ENCODE measurements around the gene TRIO.

The TRIO gene

DNA sequence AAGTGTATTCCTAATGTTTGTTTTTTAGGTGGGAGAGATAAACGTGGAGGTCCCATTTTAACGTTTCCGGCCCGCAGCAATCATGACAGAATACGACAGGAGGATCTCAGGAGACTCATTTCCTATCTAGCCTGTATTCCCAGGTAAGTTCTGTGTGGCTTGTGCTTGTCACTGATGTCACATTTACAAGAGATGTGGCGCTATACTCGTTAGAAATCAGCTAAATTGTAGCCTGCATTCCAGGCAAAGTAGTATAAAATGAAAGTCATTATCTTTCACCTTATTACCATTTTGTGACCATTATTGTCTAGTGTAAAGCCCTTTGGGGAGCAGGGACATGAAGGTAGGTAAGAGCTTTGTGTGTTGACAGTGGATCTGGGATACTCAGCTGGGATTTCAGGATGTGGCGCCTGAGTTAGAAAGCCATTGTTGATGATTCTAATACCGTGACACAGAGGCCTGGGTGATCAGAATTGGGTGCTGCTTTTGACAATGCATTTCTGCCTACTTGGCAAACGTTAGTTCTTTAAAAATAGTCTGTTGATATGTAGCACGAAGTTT lies 137.2 kb downstream of the TRIO start:
- H3K27me3 ChIP-seq (ENCODE audit: control insufficient read depth, insufficient read depth, low read length): no peaks in the 10 kb centered on the region
- no peak overlapping the region for H3K4me3 ChIP-seq (ENCODE audit: low read length)
- H3K9ac ChIP-seq (ENCODE audit: low read length): no peak overlapping the region
- no peaks in the 10 kb centered on the region for H3K4me1 ChIP-seq (ENCODE audit: control insufficient read depth, insufficient read depth, low read length)
- no peaks in the 10 kb centered on the region for H3K36me3 ChIP-seq (ENCODE audit: control insufficient read depth, insufficient read depth, low read length)
- H3K9me3 ChIP-seq (ENCODE audit: control insufficient read depth, low read length): no peaks in the 10 kb centered on the region

DNA sequence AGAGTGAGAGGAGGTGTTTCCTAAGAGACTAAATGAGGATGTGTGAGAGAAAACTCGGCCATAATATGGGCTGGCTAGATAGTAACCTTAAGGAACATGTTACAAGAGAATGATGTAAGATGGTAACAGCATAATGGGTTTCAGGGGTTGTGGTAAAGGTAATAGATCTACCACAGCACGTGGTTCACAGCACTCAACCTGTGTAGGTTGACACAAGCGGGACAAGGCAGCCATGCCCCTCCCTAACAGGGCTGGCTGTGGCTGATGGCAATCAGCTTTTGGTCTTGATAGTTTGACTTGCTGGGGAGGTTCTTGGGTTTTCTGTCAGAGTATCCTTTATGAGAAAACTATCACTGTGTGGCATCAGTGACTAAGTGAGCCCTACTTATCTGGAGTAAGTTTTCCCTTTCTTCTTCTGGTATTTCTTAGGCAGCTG lies 138.6 kb downstream of the TRIO start:
- H3K4me3 ChIP-seq (ENCODE audit: low read length): no peak overlapping the region
- no peak overlapping the region for H3K9ac ChIP-seq (ENCODE audit: low read length)
- H3K27me3 ChIP-seq (ENCODE audit: control insufficient read depth, insufficient read depth, low read length): no peaks in the 10 kb centered on the region
- H3K9me3 ChIP-seq (ENCODE audit: control insufficient read depth, low read length): no peaks in the 10 kb centered on the region
- no peaks in the 10 kb centered on the region for H3K4me1 ChIP-seq (ENCODE audit: control insufficient read depth, insufficient read depth, low read length)
- no peaks in the 10 kb centered on the region for H3K36me3 ChIP-seq (ENCODE audit: control insufficient read depth, insufficient read depth, low read length)

DNA sequence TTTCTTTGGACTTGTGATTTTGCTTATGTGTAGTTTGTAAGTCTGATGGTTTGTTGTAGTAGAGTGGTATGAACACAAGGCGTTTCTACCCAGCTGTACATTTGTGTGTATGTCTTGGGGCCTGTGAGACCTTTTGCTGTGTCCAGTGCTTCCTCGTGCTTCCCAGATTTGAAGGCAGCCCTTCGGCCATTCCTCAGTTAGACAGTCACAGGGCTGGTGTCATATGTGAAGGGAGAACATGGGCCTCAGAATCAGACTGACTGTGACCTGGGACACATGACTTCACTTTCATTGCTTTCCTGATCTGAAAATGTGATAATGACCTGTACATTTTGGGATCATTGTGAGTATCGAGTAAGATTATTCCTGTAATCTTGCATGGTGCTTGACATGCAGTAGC lies 140.0 kb downstream of the TRIO start:
- Histone ChIP-seq H3K9ac (ENCODE audit: low read length) (no peak overlapping the region), H3K4me3 (ENCODE audit: low read length) (no peak overlapping the region), H3K4me1 (ENCODE audit: control insufficient read depth, insufficient read depth, low read length) (no peaks in the 10 kb centered on the region), H3K36me3 (ENCODE audit: control insufficient read depth, insufficient read depth, low read length) (no peaks in the 10 kb centered on the region), H3K27me3 (ENCODE audit: control insufficient read depth, insufficient read depth, low read length) (no peaks in the 10 kb centered on the region), H3K9me3 (ENCODE audit: control insufficient read depth, low read length) (no peaks in the 10 kb centered on the region)

DNA sequence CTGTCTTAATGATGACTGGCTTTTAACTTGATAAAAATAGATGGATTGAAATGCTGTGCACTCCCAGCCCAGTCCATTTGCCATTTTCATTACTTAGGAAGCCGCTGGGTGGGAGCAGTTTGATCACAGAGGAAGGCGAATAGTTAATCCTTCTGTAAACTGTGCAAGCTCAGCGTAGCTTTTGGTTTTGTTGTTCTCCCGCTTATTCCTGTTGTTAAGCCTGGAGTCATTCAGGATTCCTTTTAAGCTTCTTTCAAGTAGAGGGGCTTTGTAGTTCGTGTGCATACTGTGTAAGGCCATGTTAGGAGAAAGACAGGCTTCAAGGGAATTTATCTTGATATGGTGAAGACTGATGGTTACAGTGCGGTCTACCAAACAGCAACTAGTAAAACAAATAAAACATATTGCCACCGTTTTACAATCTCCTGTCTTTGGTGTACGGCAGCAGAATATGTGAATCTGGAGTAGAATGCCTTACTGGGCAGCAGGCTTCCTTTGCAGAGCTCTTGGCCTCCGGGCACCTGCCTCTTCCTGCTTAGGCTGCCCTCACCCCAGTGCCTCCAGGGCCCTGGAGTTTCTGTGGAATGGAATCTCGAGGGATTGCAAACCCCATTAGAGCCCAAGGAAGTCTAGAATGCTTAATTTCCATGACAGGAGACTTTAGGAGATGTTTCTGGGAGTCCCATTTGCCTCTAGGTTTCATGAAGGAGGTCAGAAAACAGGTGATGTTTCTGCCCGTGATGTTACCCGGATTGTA lies 141.4 kb downstream of the TRIO start:
- H3K4me3 ChIP-seq (ENCODE audit: low read length): no peak overlapping the region
- no peaks in the 10 kb centered on the region for H3K4me1 ChIP-seq (ENCODE audit: control insufficient read depth, insufficient read depth, low read length)
- H3K27me3 ChIP-seq (ENCODE audit: control insufficient read depth, insufficient read depth, low read length): no peaks in the 10 kb centered on the region
- no peak overlapping the region for H3K9ac ChIP-seq (ENCODE audit: low read length)
- H3K9me3 ChIP-seq (ENCODE audit: control insufficient read depth, low read length): no peaks in the 10 kb centered on the region
- H3K36me3 ChIP-seq (ENCODE audit: control insufficient read depth, insufficient read depth, low read length): no peaks in the 10 kb centered on the region

DNA sequence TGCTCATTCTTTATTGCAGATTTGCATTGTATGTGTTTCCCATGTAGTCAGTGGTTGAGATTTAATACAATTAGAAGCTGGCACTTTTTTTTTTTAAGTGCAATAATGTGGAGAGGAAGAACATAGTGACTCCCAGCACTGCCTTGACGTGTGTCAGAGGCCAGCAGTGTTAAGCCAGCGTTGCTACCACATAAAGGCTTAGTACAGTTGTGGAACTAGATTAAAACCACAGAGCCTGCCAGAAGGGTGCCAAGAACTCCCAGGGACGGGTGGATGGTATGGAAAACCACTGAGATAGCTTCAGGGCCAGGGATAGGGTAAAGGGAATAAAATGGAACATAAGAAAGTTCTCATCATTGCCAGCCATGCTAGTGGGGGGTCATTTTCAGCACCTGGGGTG lies 142.9 kb downstream of the TRIO start:
- H3K9ac ChIP-seq (ENCODE audit: low read length): no peak overlapping the region

DNA sequence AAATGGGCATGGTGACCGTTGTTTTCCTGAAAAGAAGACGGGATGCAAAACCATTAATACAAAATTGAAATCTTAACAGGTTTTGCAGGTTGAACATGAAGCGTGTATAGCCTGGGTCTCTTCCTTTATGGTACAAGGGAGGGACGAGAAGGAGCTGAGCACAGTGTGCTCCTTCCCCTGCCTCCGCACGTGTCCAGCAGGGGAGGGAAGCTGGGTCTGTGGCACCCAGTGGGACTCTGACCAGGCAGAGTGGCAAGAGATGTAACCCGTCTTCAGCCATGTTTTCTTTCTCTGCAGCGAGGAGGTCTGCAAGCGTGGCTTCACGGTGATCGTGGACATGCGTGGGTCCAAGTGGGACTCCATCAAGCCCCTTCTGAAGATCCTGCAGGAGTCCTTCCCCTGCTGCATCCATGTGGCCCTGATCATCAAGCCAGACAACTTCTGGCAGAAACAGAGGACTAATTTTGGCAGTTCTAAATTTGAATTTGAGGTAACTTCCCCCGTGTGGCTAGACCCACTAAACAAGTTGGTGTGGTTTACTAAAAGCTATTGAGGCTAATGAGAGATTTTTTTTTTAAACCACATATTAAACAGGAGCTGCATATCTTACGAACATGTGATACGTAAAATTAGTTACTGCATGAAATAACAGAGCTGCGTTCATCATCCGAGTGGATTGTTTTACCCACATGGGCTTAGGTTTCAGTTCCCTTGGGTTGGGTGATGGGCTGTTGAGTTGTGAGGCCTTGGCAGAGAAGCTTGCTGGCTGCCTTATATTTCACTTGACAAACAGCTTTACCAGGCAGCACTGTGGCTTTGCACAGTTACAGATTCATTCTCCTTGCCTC lies 143.7 kb downstream of the TRIO start:
- no peak overlapping the region for H3K9ac ChIP-seq (ENCODE audit: low read length)
- no peaks in the 10 kb centered on the region for H3K36me3 ChIP-seq (ENCODE audit: control insufficient read depth, insufficient read depth, low read length)
- no peak overlapping the region for H3K4me3 ChIP-seq (ENCODE audit: low read length)
- no peaks in the 10 kb centered on the region for H3K27me3 ChIP-seq (ENCODE audit: control insufficient read depth, insufficient read depth, low read length)
- H3K4me1 ChIP-seq (ENCODE audit: control insufficient read depth, insufficient read depth, low read length): no peaks in the 10 kb centered on the region
- no peaks in the 10 kb centered on the region for H3K9me3 ChIP-seq (ENCODE audit: control insufficient read depth, low read length)

More for the DNA sequence above, 142.9 kb downstream of the TRIO start:
- Histone ChIP-seq H3K36me3 (ENCODE audit: control insufficient read depth, insufficient read depth, low read length) (no peaks in the 10 kb centered on the region), H3K4me3 (ENCODE audit: low read length) (no peak overlapping the region), H3K9me3 (ENCODE audit: control insufficient read depth, low read length) (no peaks in the 10 kb centered on the region), H3K27me3 (ENCODE audit: control insufficient read depth, insufficient read depth, low read length) (no peaks in the 10 kb centered on the region), H3K4me1 (ENCODE audit: control insufficient read depth, insufficient read depth, low read length) (no peaks in the 10 kb centered on the region)

DNA sequence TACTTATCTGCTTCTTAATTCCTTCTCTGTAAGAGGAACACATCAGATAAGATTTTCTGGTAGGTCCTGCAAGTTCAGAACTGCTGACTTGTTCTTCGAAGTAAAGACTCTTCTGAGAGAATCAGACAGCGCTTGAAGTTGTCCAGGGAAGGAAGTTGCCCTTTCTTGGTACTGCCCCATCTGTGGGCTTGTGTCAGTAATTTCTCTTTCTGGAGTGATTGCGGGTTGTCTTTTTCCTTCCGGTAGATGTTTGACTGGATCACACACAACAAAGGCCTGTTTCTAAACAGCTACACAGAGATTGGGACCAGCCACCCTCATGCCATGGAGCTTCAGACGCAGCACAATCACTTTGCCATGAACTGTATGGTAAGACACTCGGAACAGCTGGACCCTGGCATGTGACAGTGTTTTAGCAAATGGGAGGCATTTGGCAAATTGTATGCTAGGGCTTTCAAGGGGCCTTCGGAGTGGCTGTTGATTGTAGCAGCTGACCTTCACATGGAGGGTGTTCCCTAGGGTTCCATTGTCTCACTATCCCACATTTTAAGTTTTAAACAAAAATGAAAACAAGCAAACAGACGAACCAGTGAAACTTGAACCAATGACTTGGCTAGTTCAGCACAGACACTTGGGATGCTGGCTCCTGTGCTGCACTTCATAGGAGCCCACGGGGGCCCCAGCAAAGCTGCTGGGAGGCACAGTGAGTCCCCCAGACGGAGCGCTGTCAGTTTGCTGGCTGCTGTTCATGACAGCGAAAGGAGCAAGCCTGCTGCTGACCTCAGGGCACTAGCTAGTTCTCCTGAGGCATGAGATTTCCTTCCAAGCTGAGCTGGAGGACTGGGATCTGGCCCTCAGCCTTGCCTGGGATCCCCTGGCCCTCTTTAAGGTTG lies 149.9 kb downstream of the TRIO start:
- no peaks in the 10 kb centered on the region for H3K4me1 ChIP-seq (ENCODE audit: control insufficient read depth, insufficient read depth, low read length)
- H3K9me3 ChIP-seq (ENCODE audit: control insufficient read depth, low read length): no peaks in the 10 kb centered on the region
- no peak overlapping the region for H3K4me3 ChIP-seq (ENCODE audit: low read length)
- no peaks in the 10 kb centered on the region for H3K36me3 ChIP-seq (ENCODE audit: control insufficient read depth, insufficient read depth, low read length)
- no peak overlapping the region for H3K9ac ChIP-seq (ENCODE audit: low read length)
- H3K27me3 ChIP-seq (ENCODE audit: control insufficient read depth, insufficient read depth, low read length): no peaks in the 10 kb centered on the region

DNA sequence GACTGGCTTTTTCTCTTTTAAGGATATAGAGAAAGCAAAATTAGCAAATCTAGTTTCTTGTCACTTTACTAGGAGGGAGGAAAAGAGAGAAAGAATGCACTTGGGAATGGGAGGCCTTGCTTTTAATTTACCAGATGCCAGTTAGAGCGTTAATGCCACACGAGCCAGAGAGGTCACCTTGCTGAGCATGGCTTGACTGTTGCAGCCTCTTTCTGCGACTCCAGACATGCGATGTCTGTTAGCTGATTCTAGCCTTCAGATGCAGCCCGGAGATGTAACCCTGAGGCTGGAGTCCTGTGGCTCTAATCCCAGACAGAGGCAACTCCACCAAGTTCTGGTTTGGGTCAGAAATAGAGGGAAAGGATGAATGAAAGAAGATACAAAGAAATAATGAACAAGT lies 152.5 kb downstream of the TRIO start:
- Histone ChIP-seq H3K4me1 (ENCODE audit: control insufficient read depth, insufficient read depth, low read length) (no peaks in the 10 kb centered on the region), H3K4me3 (ENCODE audit: low read length) (no peak overlapping the region), H3K27me3 (ENCODE audit: control insufficient read depth, insufficient read depth, low read length) (no peaks in the 10 kb centered on the region), H3K9me3 (ENCODE audit: control insufficient read depth, low read length) (no peaks in the 10 kb centered on the region), H3K9ac (ENCODE audit: low read length) (no peak overlapping the region), H3K36me3 (ENCODE audit: control insufficient read depth, insufficient read depth, low read length) (no peaks in the 10 kb centered on the region)

DNA sequence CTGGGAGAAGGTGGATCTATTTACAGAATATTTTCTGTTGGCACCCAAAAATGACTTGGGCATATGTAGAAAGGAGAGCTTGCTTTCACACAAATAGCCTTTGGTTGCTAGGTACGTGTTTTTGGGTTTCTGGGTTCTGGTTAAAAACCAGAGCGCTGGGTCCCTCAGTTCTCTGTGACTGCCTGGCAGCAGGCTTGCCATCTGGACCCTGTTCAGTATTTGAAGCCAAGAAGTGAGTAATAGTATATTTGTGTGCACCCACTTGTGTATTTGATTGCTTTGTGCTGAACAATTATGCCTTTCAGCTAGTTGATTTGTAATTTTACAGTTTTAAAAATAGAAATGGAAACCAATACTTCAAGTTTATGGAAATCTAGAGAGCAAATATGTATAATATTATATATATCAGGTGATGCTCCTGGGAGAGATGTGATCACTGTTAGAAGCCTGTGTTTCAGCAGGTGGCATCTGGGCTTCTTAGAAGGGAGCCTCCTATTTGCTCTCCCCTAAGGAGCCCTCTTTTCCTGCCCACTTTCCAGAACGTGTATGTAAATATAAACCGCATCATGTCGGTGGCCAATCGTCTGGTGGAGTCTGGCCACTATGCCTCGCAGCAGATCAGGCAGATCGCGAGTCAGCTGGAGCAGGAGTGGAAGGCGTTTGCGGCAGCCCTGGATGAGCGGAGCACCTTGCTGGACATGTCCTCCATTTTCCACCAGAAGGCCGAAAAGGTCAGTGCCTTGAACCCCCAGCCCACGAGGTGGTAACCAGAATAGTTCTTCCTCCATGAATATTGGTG lies 153.6 kb downstream of the TRIO start:
- Histone ChIP-seq H3K27me3 (ENCODE audit: control insufficient read depth, insufficient read depth, low read length) (no peaks in the 10 kb centered on the region), H3K9me3 (ENCODE audit: control insufficient read depth, low read length) (no peaks in the 10 kb centered on the region), H3K4me3 (ENCODE audit: low read length) (no peak overlapping the region), H3K4me1 (ENCODE audit: control insufficient read depth, insufficient read depth, low read length) (no peaks in the 10 kb centered on the region), H3K9ac (ENCODE audit: low read length) (no peak overlapping the region), H3K36me3 (ENCODE audit: control insufficient read depth, insufficient read depth, low read length) (no peaks in the 10 kb centered on the region)

DNA sequence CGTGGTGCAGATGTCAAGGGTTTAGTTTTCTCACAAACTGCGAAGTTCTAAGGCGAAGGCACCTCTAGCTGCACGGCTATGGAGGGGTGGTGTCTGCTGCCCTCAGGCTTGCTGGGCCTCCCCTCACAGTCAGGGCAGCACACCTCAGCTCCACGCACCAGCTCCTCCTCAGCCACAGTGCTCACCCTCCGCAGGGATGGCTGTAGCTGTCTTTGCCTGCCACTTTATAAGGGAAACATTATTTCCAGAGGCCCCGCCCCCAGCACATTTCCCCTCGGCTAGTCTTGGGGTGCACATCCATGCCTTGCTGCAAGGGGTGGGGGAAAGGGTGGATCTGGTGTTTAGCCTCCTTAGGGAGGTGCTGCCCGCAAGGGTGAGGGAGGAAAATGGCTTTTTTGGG lies 154.6 kb downstream of the TRIO start:
- Histone ChIP-seq H3K36me3 (ENCODE audit: control insufficient read depth, insufficient read depth, low read length) (no peaks in the 10 kb centered on the region), H3K4me3 (ENCODE audit: low read length) (no peak overlapping the region), H3K4me1 (ENCODE audit: control insufficient read depth, insufficient read depth, low read length) (no peaks in the 10 kb centered on the region), H3K9me3 (ENCODE audit: control insufficient read depth, low read length) (no peaks in the 10 kb centered on the region), H3K9ac (ENCODE audit: low read length) (no peak overlapping the region), H3K27me3 (ENCODE audit: control insufficient read depth, insufficient read depth, low read length) (no peaks in the 10 kb centered on the region)
